ENCODE data around the gene CCN6.

CCN6 gene

GRCh38 chr6:112113918-112114317 is 60.0 kb downstream of the CCN6 start:
- TF ChIP-seq CTCF (conservative IDR thresholded peaks at IDR 0.05; ENCODE audit: low read depth, low read length), result no peak
- no peak overlapping the region for H3K4me2 ChIP-seq
- no peak overlapping the region for H3K27ac ChIP-seq
- no peak overlapping the region for H3K4me3 ChIP-seq (IDR thresholded peaks at IDR 0.05; ENCODE audit: insufficient read depth, low read depth, low read length)
- H4K20me1 ChIP-seq (ENCODE audit: insufficient read depth), result no peaks in the 10 kb centered on the region
- no peak overlapping the region for H2AFZ ChIP-seq (ENCODE audit: low read depth)
- H3K79me2 ChIP-seq (ENCODE audit: insufficient read depth, low read depth), result no peaks in the 10 kb centered on the region
- no peak overlapping the region for H3K9ac ChIP-seq
- H3K27me3 ChIP-seq (ENCODE audit: insufficient read depth, low read depth), result no peaks in the 10 kb centered on the region
- H3K36me3 ChIP-seq (ENCODE audit: insufficient read depth), result no peaks in the 10 kb centered on the region
- H3K4me1 ChIP-seq (ENCODE audit: low read depth, poor library complexity, severe bottlenecking), result peaks cover 10% of the 10 kb centered on the region

GRCh38 chr6:112114577-112115223 is 60.8 kb downstream of the CCN6 start:
- no peaks in the 10 kb centered on the region for H3K79me2 ChIP-seq (ENCODE audit: insufficient read depth, low read depth)
- no peaks in the 10 kb centered on the region for H4K20me1 ChIP-seq (ENCODE audit: insufficient read depth)
- no peak overlapping the region for H3K27ac ChIP-seq
- peaks cover 10% of the 10 kb centered on the region for H3K4me1 ChIP-seq (ENCODE audit: low read depth, poor library complexity, severe bottlenecking)
- H3K9ac ChIP-seq, result no peak overlapping the region
- no peaks in the 10 kb centered on the region for H3K27me3 ChIP-seq (ENCODE audit: insufficient read depth, low read depth)
- no peak for TF ChIP-seq CTCF (conservative IDR thresholded peaks at IDR 0.05; ENCODE audit: low read depth, low read length)
- H3K36me3 ChIP-seq (ENCODE audit: insufficient read depth), result no peaks in the 10 kb centered on the region
- no peak overlapping the region for H3K4me2 ChIP-seq
- H2AFZ ChIP-seq (ENCODE audit: low read depth), result no peak overlapping the region
- H3K4me3 ChIP-seq (IDR thresholded peaks at IDR 0.05; ENCODE audit: insufficient read depth, low read depth, low read length), result no peak overlapping the region

- Histone ChIP-seq H3K27me3 (ENCODE audit: insufficient read depth, low read depth) (no peaks in the 10 kb centered on the region), H3K79me2 (ENCODE audit: insufficient read depth, low read depth) (no peaks in the 10 kb centered on the region), H3K4me2 (no peak overlapping the region), H3K4me1 (ENCODE audit: low read depth, poor library complexity, severe bottlenecking) (peaks cover 10% of the 10 kb centered on the region), H3K9ac (no peak overlapping the region), H4K20me1 (ENCODE audit: insufficient read depth) (no peaks in the 10 kb centered on the region), H3K36me3 (ENCODE audit: insufficient read depth) (no peaks in the 10 kb centered on the region), H2AFZ (ENCODE audit: low read depth) (no peak overlapping the region), H3K27ac (no peak overlapping the region), H3K4me3 (IDR thresholded peaks at IDR 0.05; ENCODE audit: insufficient read depth, low read depth, low read length) (no peak overlapping the region)
- no peak for TF ChIP-seq CTCF (conservative IDR thresholded peaks at IDR 0.05; ENCODE audit: low read depth, low read length)
Observed at GRCh38 chr6:112116221-112116620, 62.3 kb downstream of the CCN6 start.

GRCh38 chr6:112117554-112117953 is 63.6 kb downstream of the CCN6 start:
- Histone ChIP-seq H3K79me2 (ENCODE audit: insufficient read depth, low read depth) (no peaks in the 10 kb centered on the region), H4K20me1 (ENCODE audit: insufficient read depth) (no peaks in the 10 kb centered on the region), H3K27ac (no peak overlapping the region), H3K4me2 (no peak overlapping the region), H3K9ac (no peak overlapping the region), H3K36me3 (ENCODE audit: insufficient read depth) (no peaks in the 10 kb centered on the region), H3K27me3 (ENCODE audit: insufficient read depth, low read depth) (no peaks in the 10 kb centered on the region), H3K4me1 (ENCODE audit: low read depth, poor library complexity, severe bottlenecking) (peaks cover 10% of the 10 kb centered on the region), H2AFZ (ENCODE audit: low read depth) (no peak overlapping the region), H3K4me3 (IDR thresholded peaks at IDR 0.05; ENCODE audit: insufficient read depth, low read depth, low read length) (no peak overlapping the region)
- TF ChIP-seq CTCF (conservative IDR thresholded peaks at IDR 0.05; ENCODE audit: low read depth, low read length), result no peak
